HG03108 (cell line): ENCODE measurements around the gene IP6K1.

Experiments
- ATAC-seq: cut with Tn5 transposase; IDR thresholded peaks from one replicate; pipeline ENCODE4 v1.9.1; 2021; ENCODE audit warnings: moderate library complexity; ENCODE audit not compliant: unreplicated experiment

Gene IP6K1

DNA sequence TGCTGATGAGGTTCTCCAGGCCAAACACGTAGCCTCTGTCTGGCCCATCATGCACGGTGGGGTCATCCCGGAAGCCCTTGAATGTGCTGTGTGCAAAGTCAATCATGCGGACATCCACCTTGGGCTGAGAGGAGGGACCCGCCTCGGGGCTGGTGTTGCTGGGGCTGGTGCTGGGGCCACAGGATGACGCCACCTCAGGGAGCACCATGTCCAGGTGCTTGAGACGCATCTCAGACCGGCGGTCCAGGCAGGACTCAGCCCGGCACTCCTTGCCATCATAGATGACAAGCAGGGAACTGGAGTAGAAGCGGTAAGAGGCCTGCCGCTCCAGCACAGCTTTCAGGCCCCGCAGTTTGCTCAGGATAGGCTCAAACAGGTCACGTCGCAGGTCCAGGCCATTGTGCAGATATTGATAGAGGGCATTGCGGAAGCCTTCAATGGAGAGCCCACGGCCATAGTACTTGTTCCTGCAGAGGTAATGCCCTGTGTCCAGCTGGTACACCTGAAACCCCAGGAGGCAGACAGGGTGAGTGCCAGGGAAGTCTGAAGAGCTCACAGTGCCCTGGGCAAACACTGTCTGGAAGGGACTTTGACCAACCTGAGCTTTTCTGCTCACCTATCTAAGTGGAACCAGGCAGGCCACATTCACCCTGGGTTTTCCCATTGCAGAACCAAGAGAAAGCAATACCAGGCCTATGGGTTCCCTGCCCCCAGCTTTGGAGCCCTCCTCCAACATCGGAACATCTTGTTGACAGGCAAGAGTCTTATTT, 59.0 kb downstream of the IP6K1 start:
- no peak for ATAC-seq

DNA sequence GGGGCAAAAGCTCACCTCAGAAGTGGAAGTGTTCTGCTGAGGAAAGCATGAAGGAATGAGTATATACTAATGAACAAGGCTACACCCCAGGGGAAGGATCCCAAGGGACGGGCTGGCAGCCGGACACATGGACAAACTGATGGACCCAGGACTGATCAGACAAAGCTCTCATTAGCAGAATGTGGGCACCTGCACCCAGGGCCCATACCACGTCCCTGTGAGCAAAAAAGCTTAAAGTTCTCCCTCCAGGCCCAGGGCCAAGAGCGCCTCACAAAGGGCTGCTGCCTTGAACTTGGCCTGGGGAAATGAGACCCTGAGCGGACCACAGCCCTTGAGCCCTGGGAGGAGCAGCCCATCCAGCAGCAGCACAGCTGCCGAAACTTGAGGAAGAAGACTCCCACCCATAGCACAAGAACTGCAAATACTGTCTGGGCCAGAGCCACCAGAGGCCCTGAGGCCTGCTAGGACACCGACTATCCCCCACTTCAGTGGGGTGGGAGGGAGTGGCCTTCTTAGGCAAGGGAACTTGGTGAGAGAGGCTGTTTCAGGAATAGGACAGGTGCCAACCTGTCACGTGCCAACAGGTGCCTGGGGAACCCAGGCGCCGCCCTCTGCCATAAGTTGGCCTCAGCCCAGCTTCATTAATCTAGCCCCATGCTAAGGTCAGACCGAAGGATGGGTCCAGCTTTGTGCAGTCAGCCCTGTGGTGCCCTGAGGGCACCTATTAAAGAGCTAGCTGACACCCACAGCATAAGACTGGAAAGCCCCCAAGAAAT, 60.2 kb downstream of the IP6K1 start:
- no peak for ATAC-seq

GRCh38 chr3:49724586-49724985, 61.8 kb downstream of the IP6K1 start:
- no peak for ATAC-seq

GRCh38 chr3:49723628-49724551, 62.5 kb downstream of the IP6K1 start, which contains the start of gene GMPPB:
Gene GMPPB, minus strand, starts transcription at chr3:49723951. Its CDS starts 225 bp downstream, at chr3:49723726.
- peak; percentile 86 for ATAC-seq

GRCh38 chr3:49723296-49723627, 63.1 kb downstream of the IP6K1 start:
- ATAC-seq = no peak

DNA sequence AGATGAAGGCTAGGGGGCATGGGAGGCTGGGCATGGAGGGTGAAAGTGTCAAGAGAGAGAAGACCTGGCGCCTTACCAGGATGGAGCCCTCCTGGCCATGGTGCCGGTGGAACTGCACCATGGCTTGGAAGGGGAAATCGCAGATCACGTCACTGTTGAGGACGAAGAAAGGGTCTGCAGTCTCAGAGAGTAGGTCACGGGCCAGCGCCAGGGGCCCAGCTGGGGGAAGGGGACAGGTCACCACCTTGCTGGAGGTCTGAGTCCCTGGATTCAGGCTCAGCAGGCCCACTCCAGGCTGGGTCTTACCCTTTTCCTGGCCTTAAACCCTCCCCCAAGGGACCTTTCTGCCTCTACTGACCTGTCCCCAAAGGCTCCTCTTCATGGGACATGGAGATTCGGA, 63.4 kb downstream of the IP6K1 start:
- ATAC-seq = no peak

DNA sequence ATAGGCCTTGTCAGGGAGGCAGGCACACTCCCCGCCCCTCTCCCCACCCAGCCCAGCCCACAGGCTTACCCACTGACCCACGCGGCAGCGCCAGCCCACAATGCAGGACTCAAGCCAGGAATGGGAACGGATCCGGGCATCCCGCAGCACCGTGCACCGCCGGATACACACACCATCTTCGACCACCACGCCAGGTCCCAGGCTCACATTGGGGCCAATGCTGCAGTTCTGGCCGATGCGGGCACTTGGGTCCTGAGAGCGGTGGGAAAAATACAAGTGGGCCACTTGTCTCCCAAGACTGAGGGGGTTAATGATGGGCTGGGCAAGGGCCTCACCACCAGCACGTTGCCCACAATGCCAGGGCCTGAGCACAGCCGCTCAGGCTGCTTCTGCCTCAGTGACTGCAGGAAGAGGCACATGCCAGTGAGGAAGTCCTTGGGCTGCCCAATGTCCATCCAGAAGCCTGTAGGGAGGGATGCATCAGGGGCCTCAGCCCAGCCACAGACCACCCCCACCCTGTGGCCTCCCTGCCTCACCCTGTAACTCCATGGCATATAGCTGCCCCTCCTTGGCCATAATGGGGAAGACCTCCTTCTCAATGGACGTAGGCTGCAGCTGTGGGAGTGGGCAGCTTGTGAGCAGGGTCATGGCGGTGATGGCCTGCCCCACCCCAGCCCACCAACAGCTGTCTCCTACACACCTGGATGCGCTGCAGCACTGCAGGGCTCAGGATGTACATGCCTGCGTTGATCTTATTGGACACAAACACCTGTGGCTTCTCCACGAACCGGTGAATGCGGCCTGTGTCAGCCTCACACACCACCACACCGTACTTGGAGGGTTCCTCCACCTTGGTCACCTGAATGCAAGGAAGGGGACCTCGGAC, 64.2 kb downstream of the IP6K1 start:
- no peak for ATAC-seq

DNA sequence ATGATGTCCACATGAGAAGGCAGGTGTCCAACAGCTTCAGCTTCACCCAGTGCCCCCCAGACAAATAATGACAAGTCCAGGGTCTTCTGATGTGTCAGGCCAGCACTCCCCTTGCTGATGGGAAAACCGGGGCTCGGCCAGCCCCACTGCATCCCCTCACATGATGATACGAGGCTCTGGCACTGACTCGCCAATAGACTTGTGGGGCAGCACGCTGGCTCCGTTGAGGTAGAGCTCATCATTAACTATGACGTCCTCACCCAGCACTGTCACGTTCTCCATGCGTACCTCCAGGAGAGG, 64.8 kb downstream of the IP6K1 start:
- ATAC-seq = no peak

DNA sequence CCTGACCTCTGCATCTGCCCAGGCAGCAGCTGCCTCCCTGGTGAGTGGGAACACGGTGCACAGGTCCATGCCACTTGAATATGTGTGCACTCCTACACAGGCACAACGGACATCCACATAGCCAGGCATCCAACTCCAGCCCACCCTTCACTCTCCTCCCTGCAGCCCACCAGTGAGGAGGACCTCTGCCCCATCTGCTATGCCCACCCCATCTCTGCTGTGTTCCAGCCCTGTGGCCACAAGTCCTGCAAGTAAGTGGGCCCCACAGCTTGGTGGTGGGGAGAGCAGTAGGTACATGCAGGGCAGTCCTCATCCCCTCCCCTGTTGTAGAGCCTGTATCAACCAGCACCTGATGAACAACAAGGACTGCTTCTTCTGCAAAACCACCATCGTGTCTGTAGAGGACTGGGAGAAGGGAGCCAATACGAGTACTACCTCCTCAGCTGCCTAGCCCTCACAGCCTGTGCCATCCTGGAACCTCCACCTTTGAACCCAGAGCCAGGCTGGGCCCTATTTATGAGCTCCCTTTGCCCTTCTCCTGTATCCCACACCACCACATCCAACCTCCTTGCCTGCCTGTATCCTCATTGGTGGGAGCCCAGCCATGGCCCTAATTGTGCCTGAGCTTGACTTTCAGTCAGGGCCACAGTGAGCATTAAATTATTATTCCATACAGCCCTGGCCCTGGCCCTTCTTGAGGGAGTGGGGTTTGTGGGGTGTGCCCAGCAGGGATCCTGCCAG, 65.3 kb downstream of the IP6K1 start:
- no peak for ATAC-seq

DNA sequence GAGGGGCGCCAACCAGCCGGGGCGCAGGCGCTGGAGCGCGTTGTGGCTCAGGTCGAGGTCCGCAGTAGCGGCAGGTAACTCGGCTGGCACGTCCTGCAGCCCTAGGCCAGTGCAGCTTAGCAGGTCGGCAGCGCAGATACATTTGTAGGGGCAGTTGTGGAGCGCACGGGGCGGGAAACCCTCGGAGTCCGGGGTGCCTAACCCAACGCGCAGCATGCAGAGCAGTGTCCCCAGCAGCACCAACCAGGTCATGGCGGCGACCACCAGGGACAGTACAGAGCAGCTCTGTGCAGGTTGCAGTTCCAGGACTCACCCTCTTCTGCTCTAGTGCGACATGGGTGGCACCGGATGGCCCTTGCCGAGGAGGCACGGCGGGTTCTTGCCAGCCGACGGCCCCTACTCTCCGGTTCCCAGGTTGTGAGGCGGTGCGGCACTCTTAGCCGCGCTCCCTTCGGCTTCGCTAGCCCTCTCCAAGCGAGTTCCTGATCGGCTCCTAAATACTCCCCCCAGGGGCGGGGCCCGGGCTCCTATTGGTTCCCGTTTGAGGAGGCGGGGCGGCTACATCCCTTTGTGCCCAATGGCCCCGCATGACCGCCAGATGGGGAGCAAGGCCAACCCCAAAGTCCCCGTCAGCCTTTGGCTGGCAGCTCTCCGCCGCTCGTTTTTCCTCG, 67.0 kb downstream of the IP6K1 start, which contains the start of gene AMIGO3:
AMIGO3 (minus strand) TSS at position 471 of the 671 bp plus-strand sequence; CDS start at position 252, 219 bp downstream.
- ATAC-seq = peak; percentile 46

DNA sequence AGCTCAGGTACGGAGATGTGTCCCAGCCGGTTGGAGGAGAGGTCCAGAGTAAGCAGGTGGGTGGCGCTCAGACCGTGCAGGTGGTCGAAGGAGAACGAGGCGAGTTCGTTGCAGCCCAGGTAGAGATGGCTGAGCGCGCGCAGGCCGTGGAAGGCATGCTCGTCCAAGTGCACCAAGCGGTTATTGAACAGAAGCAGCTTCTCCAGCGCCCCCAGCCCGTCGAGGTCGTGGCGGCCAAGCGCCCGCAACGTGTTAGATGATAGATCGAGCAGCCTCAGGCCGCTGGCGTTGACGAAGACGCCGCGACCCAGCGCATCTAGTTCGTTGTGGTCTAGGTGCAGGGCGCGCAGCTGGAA, 67.5 kb downstream of the IP6K1 start:
- no peak for ATAC-seq

DNA sequence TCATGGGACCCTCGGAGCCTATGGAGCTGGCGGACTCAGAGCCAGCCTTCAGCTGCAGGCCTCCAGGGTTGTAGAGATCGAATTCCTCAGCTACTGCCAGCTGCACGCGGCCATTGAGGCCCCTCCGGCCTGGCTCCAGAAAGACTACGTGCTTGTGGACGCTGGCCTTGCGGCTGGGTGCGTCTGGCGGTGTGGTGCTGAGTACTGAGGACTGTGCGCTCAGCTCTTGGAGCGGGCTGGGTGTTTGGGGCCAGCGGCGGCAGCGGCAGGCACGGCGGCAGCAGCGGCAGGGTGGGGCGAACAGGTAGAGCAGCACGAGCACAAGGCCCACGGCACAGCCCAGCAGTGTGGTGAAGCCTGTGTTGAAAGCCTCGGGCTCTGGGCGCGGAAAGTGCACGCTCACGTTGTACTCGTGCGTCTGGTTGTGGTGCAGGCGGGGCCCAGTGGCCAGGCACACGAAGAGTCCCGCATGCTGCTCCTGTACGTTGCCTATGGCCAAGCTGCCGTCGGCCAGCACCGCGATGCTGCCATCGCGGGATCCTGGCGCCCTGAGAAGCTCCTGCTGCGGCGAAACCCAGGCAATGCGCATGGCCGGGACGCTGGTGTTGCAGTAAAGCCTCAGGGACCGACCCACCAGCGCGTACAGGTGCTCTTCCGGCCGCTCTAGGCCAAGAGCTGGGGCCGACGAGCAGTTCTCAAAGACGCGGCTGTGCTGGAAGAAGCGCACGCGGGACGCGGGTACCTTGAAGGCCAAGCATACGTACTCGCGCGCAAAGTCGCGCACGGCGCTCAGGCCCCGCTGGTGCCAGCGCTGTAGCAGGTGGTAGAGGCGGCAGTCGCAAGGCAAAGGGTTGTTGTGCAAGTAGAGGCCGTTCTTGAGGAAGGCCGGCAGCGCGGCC, 68.1 kb downstream of the IP6K1 start:
- ATAC-seq = no peak

- ATAC-seq = no peak
Measured at GRCh38 chr3:49717211-49717958, 69.0 kb downstream of the IP6K1 start.

DNA sequence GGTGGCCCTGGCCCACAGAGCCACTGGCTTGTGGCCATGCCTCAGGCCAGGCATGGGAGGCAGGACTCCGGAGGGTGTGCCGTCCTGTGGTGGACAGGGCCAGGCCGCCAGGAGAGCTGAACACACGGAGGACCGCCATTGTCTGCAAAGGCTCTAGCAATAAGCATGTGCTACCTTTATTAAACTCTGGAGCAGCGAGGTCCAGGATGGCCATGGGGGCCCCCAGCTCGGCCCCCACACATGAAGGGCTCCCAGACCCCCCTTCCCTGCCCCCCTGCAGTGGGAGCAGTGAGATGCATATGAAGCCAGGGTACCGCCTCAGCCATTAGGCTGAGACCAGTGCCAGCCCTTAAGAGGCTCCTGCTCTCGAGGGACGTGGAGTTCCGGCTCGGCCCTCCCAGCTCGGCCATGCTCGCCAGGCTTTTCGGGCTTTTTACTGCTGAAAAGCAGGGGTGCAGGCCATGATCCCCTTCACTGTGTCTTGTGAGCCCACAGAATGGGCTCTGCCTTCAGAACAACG, 69.6 kb downstream of the IP6K1 start:
- ATAC-seq = no peak

- ATAC-seq = no peak
Measured at GRCh38 chr3:49716169-49716568, 70.2 kb downstream of the IP6K1 start.

DNA sequence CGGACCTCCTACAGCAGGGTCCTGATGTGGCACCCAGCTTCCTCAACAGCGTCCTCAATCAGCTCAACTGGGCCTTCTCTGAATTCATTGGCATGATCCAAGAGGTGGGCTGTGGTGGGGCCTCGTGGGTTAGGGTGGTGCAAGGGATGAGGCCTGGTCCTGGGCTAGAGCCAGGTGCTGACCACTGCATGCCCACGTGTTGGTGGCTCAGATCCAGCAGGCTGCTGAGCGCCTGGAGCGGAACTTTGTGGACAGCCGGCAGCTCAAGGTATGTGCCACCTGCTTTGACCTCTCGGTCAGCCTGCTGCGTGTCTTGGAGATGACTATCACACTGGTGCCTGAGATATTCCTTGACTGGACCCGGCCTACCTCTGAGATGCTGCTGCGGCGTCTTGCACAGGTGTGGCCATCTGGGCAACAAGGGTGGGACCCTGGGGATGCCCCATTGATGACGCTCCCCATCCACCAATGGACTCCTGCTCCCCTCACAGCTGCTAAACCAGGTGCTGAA, 70.7 kb downstream of the IP6K1 start:
- ATAC-seq = no peak
